ENCODE measurements around the gene PMEPA1.

DNA sequence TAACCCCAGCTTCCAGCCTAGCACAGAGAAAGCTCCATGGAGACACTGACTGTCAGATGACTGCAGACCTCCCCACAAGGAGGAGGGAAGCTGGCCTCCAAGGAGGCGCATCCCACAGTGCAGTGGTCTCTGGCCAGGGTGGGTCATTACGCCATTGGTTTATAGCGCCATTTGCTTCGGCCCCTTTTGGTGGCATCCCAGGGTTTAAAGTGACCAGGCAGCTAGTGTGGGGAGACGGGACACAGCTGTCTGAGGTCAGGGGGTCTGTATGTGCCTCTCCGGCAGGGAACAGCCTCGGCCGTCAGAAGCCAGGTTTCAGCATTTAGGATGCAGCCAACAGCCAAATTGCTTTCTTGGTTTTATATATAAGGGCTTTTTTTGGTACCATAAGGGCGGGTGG, 15.8 kb upstream of the PMEPA1 start:
- TF ChIP-seq, protein P1, sequence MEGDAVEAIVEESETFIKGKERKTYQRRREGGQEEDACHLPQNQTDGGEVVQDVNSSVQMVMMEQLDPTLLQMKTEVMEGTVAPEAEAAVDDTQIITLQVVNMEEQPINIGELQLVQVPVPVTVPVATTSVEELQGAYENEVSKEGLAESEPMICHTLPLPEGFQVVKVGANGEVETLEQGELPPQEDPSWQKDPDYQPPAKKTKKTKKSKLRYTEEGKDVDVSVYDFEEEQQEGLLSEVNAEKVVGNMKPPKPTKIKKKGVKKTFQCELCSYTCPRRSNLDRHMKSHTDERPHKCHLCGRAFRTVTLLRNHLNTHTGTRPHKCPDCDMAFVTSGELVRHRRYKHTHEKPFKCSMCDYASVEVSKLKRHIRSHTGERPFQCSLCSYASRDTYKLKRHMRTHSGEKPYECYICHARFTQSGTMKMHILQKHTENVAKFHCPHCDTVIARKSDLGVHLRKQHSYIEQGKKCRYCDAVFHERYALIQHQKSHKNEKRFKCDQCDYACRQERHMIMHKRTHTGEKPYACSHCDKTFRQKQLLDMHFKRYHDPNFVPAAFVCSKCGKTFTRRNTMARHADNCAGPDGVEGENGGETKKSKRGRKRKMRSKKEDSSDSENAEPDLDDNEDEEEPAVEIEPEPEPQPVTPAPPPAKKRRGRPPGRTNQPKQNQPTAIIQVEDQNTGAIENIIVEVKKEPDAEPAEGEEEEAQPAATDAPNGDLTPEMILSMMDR (IDR thresholded peaks at IDR 0.05; ENCODE audit: extremely low read depth in 1 of 2, insufficient read depth in 1 of 2, low read depth in 1 of 2, low read length in 2 of 2) = no peak
- no peak for TF ChIP-seq POLR2AphosphoS5 (IDR thresholded peaks at IDR 0.05; ENCODE audit: insufficient read depth, low read depth, low read length)

All from endothelial cell of umbilical vein (primary cell).